Liver (tissue), 3 donors: Measurements from ENCODE around the gene ZFP36L1.

Experiments used
- CTCF ChIP-seq: fragments of 150-350 bp; IDR thresholded peaks from 2 replicates; pipeline ENCODE4 v1.5.1; 2017; ENCODE audit warnings: improper control_type of control experiment, low read depth, low read length; ENCODE audit not compliant: missing input control
- GABPA ChIP-seq, 2 donors: IDR thresholded peaks in 1 of 2; conservative IDR thresholded peaks in 1 of 2; 2 replicates each; pipeline ENCODE4 v1.6.1; 2016; ENCODE audit warnings: antibody characterized with exemption in 2 of 2, mild to moderate bottlenecking in 1 of 2, moderate library complexity in 1 of 2
- SP1 ChIP-seq: IDR thresholded peaks from 2 replicates; pipeline ENCODE4 v1.6.1; 2018; ENCODE audit warnings: antibody characterized with exemption, mild to moderate bottlenecking
- donor health status: healthy.
- donor health status: healthy.

GRCh38 chr14:68793734-68794129 lies 865 bp upstream of the ZFP36L1 start:
- TF ChIP-seq CTCF (no peak), SP1 (no peak), GABPA (IDR thresholded peaks at IDR 0.05 in 1 of 2, conservative IDR thresholded peaks at IDR 0.05 in 1 of 2) (no peak)
